Measurements from ENCODE around the gene ZFP36L1.

DNA sequence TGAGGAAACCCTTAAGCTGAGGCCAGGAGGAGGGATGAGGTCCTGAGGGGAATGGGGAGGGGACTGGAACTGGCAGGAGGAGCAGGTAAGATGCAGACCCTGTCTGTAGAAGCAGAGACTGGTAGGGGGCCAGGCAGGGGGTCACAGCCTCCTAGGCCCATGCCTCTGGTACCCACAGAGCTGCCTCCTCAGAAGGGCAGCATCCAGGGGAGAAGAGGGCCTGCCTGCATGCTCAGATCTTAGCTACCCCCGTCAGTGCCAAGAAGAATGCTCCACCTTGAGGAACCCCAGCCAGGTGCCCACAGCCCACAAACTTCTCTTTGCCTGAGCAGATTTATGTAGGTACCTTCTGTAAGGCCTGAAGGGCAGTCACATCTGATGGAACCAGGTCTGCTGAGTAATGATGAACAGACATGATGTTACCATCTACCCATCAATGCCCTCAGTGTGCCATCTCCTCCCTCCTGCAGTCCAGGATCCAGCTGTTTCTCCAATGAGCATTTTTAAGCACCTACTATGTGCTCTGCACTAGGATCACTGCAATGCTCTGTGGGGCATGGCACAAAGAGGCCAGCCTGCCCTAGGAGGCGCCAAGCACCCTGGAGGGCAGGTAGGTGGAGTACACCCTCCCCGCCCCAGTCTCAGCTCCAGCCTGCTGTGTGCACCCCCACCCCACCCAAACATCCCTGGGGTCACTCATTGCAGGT lies 24.8 kb upstream of the ZFP36L1 start:
- TF ChIP-seq, protein P1, sequence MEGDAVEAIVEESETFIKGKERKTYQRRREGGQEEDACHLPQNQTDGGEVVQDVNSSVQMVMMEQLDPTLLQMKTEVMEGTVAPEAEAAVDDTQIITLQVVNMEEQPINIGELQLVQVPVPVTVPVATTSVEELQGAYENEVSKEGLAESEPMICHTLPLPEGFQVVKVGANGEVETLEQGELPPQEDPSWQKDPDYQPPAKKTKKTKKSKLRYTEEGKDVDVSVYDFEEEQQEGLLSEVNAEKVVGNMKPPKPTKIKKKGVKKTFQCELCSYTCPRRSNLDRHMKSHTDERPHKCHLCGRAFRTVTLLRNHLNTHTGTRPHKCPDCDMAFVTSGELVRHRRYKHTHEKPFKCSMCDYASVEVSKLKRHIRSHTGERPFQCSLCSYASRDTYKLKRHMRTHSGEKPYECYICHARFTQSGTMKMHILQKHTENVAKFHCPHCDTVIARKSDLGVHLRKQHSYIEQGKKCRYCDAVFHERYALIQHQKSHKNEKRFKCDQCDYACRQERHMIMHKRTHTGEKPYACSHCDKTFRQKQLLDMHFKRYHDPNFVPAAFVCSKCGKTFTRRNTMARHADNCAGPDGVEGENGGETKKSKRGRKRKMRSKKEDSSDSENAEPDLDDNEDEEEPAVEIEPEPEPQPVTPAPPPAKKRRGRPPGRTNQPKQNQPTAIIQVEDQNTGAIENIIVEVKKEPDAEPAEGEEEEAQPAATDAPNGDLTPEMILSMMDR (IDR thresholded peaks at IDR 0.05; ENCODE audit: poor library complexity, severe bottlenecking) = no peak
- TF ChIP-seq EZH2 (IDR thresholded peaks at IDR 0.05; ENCODE audit: borderline replicate concordance, insufficient read depth, low read length, poor library complexity, severe bottlenecking) (no peak), MXI1 (conservative IDR thresholded peaks at IDR 0.05; ENCODE audit: poor library complexity, severe bottlenecking) (no peak), SMC3 (conservative IDR thresholded peaks at IDR 0.05; ENCODE audit: poor library complexity) (no peak), POLR2AphosphoS5 (IDR thresholded peaks at IDR 0.05) (no peak), EP300 (conservative IDR thresholded peaks at IDR 0.05; ENCODE audit: poor library complexity, severe bottlenecking) (no peak), TAF1 (IDR thresholded peaks at IDR 0.05; ENCODE audit: low read depth) (no peak)
- TF ChIP-seq, protein P2, sequence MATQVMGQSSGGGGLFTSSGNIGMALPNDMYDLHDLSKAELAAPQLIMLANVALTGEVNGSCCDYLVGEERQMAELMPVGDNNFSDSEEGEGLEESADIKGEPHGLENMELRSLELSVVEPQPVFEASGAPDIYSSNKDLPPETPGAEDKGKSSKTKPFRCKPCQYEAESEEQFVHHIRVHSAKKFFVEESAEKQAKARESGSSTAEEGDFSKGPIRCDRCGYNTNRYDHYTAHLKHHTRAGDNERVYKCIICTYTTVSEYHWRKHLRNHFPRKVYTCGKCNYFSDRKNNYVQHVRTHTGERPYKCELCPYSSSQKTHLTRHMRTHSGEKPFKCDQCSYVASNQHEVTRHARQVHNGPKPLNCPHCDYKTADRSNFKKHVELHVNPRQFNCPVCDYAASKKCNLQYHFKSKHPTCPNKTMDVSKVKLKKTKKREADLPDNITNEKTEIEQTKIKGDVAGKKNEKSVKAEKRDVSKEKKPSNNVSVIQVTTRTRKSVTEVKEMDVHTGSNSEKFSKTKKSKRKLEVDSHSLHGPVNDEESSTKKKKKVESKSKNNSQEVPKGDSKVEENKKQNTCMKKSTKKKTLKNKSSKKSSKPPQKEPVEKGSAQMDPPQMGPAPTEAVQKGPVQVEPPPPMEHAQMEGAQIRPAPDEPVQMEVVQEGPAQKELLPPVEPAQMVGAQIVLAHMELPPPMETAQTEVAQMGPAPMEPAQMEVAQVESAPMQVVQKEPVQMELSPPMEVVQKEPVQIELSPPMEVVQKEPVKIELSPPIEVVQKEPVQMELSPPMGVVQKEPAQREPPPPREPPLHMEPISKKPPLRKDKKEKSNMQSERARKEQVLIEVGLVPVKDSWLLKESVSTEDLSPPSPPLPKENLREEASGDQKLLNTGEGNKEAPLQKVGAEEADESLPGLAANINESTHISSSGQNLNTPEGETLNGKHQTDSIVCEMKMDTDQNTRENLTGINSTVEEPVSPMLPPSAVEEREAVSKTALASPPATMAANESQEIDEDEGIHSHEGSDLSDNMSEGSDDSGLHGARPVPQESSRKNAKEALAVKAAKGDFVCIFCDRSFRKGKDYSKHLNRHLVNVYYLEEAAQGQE (IDR thresholded peaks at IDR 0.05; ENCODE audit: borderline replicate concordance) = no peak

Data from neural cell (in vitro differentiated cells).